ENCODE measurements around the gene EFCAB9.
"Not testable (repeated sequence)": the region's sequence is repeated elsewhere in the genome, so short reads cannot be mapped to it uniquely, and the experiment has no call there.

Gene EFCAB9

DNA sequence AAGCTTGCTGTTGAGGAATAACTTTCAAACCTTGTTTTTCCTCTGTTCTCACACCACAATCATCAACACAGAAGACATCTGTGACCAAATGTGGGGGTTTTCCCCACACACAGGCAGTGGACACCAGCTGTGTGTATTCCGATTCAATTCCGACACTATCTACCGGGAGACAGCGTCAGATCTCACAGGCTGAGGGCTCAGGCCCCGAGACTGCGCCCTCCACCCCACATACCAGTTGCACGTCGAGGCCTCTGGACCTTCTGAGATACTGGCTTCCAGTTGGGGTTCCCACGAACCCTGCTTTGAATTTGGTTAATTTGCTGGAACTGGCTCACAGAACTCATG lies 47.3 kb upstream of the EFCAB9 start:
- Histone ChIP-seq H3K4me2 (ENCODE audit: low read length) (no peak overlapping the region), H3K27me3 (ENCODE audit: control insufficient read depth, insufficient read depth, low read length) (no peaks in the 10 kb centered on the region), H3K27ac (no peak overlapping the region), H3K4me3 (ENCODE audit: low read depth, low read length) (no peak overlapping the region), H3K4me1 (peaks cover 3% of the 10 kb centered on the region), H2AFZ (no peak overlapping the region), H3K79me2 (no peaks in the 10 kb centered on the region), H3K36me3 (ENCODE audit: control insufficient read depth, insufficient read depth, low read length) (no peaks in the 10 kb centered on the region), H3K9me3 (ENCODE audit: control insufficient read depth, low read length) (no peaks in the 10 kb centered on the region), H3K9ac (no peak overlapping the region)
- TF ChIP-seq, protein P1, sequence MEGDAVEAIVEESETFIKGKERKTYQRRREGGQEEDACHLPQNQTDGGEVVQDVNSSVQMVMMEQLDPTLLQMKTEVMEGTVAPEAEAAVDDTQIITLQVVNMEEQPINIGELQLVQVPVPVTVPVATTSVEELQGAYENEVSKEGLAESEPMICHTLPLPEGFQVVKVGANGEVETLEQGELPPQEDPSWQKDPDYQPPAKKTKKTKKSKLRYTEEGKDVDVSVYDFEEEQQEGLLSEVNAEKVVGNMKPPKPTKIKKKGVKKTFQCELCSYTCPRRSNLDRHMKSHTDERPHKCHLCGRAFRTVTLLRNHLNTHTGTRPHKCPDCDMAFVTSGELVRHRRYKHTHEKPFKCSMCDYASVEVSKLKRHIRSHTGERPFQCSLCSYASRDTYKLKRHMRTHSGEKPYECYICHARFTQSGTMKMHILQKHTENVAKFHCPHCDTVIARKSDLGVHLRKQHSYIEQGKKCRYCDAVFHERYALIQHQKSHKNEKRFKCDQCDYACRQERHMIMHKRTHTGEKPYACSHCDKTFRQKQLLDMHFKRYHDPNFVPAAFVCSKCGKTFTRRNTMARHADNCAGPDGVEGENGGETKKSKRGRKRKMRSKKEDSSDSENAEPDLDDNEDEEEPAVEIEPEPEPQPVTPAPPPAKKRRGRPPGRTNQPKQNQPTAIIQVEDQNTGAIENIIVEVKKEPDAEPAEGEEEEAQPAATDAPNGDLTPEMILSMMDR (IDR thresholded peaks at IDR 0.05), result no peak

DNA sequence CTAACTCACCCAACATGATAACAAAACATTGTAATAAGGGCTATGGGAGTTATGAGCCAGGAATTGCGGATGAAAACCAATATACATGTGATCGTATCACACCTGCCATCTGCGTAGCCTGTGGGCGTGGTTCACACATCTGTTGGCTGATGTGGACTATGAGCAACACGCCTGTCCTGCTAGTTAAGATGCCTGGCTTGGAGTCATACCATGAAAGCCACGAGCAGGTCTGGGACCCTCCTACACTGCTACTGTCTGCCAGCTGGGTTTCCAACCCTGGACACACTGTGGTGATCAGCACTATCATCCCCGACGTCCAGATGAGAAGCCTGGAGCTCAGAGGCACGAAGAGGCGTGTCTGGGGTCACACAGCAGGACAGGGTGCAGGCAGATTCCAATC lies 46.1 kb upstream of the EFCAB9 start:
- no peaks in the 10 kb centered on the region for H3K36me3 ChIP-seq (ENCODE audit: control insufficient read depth, insufficient read depth, low read length)

DNA sequence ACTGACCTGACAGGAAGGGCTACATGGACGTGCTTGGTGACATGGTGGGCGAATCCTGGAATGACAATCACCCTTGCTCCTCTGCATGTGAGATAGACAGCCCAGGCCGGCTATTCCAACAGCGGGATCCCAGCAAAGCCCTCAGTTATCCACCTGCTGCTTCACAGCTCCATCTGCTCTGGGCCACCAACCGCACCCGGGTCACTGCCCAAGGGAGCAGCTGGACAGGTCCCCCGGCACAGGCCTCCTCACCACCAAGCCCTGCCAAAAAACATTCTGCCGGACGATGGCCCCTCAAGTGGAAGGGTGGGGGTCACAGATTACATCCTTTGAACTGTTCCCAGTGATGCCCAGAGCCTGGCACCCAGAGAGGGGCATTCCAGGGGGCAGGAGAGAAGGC lies 45.6 kb upstream of the EFCAB9 start:
- no peak overlapping the region for H3K4me2 ChIP-seq (ENCODE audit: low read length)
- H3K9me3 ChIP-seq (ENCODE audit: control insufficient read depth, low read length), result no peaks in the 10 kb centered on the region
- TF ChIP-seq, protein P1 (IDR thresholded peaks at IDR 0.05), result no peak
- no peak overlapping the region for H3K4me3 ChIP-seq (ENCODE audit: low read depth, low read length)
- H3K4me1 ChIP-seq, result no peaks in the 10 kb centered on the region
- H3K36me3 ChIP-seq (ENCODE audit: control insufficient read depth, insufficient read depth, low read length), result no peaks in the 10 kb centered on the region
- no peaks in the 10 kb centered on the region for H3K27me3 ChIP-seq (ENCODE audit: control insufficient read depth, insufficient read depth, low read length)
- no peak overlapping the region for H3K9ac ChIP-seq
- H3K79me2 ChIP-seq, result no peaks in the 10 kb centered on the region
- H2AFZ ChIP-seq, result no peak overlapping the region
- H3K27ac ChIP-seq, result no peak overlapping the region

More for the DNA sequence above, 46.1 kb upstream of the EFCAB9 start:
- H2AFZ ChIP-seq, result no peak overlapping the region
- H3K27me3 ChIP-seq (ENCODE audit: control insufficient read depth, insufficient read depth, low read length), result no peaks in the 10 kb centered on the region
- no peak overlapping the region for H3K27ac ChIP-seq
- no peak overlapping the region for H3K4me2 ChIP-seq (ENCODE audit: low read length)
- no peaks in the 10 kb centered on the region for H3K9me3 ChIP-seq (ENCODE audit: control insufficient read depth, low read length)
- H3K9ac ChIP-seq, result no peak overlapping the region
- no peaks in the 10 kb centered on the region for H3K79me2 ChIP-seq
- no peak overlapping the region for H3K4me3 ChIP-seq (ENCODE audit: low read depth, low read length)
- no peaks in the 10 kb centered on the region for H3K4me1 ChIP-seq
- TF ChIP-seq, protein P1 (IDR thresholded peaks at IDR 0.05), result no peak

DNA sequence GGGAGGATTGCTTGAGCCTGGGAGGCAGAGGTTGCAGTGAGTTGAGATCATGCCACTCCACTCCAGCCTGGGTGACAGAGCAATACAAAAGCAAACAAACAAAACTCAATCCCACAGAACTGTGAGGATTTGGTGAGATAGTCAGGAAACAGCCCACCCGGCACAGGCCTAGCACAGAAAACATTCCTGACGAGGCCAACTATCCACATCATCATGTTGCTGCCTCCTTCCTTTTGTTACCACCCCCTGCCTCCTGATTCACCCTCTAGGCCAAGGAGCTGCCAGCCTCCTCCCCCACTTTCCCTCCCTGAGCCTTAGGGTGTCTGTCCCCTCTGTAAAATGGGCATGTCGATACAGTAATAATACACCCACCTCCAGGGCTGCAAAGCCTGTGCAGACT lies 44.9 kb upstream of the EFCAB9 start:
- Histone ChIP-seq H3K9me3 (ENCODE audit: control insufficient read depth, low read length) (no peaks in the 10 kb centered on the region), H3K27ac (no peak overlapping the region), H2AFZ (no peak overlapping the region), H3K4me3 (ENCODE audit: low read depth, low read length) (no peak overlapping the region), H3K4me2 (ENCODE audit: low read length) (no peak overlapping the region), H3K36me3 (ENCODE audit: control insufficient read depth, insufficient read depth, low read length) (no peaks in the 10 kb centered on the region), H3K9ac (no peak overlapping the region), H3K79me2 (no peaks in the 10 kb centered on the region), H3K27me3 (ENCODE audit: control insufficient read depth, insufficient read depth, low read length) (no peaks in the 10 kb centered on the region), H3K4me1 (no peaks in the 10 kb centered on the region)
- TF ChIP-seq, protein P1 (IDR thresholded peaks at IDR 0.05), result no peak

DNA sequence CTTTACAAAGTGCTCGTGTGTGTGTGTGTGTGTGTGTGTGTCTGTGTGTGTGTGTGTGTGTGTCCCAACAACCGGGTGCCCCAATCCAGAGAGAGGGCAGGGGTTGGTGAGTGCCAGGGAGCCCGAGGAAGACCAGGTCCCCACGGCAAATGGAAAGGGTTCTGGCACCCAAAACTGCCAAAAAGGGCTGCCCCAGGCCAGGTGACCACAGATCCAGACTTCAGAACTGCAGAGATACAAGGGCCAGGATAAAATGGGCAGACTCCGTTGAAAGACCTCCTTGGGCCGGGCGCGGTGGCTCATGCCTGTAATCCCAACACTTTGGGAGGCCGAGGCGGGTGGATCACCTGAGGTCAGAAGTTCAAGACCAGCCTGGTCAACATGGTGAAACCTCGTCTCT lies 44.5 kb upstream of the EFCAB9 start:
- not testable (repeated sequence) for H2AFZ ChIP-seq; H3K27ac ChIP-seq; H3K79me2 ChIP-seq; H3K36me3 ChIP-seq (ENCODE audit: control insufficient read depth, insufficient read depth, low read length); H3K4me1 ChIP-seq; H3K4me2 ChIP-seq (ENCODE audit: low read length); H3K4me3 ChIP-seq (ENCODE audit: low read depth, low read length); H3K9me3 ChIP-seq (ENCODE audit: control insufficient read depth, low read length); H3K9ac ChIP-seq; H3K27me3 ChIP-seq (ENCODE audit: control insufficient read depth, insufficient read depth, low read length)
